Stimulated activated CD8-positive, alpha-beta memory T cell treated with anti-CD3 and anti-CD28 coated beads, Interleukin-7, amount 100 ng/mL, for 24 hours (primary cell): ENCODE results near the gene QPCT.
"Not testable (repeated sequence)": the region's sequence is repeated elsewhere in the genome, so short reads cannot be mapped to it uniquely, and the experiment has no call there.

Experiments
- DNase-seq: peaks from one replicate; pipeline ENCODE4 v3.0.0-alpha.2; 2020; ENCODE audit warnings: low read depth

QPCT gene

DNA sequence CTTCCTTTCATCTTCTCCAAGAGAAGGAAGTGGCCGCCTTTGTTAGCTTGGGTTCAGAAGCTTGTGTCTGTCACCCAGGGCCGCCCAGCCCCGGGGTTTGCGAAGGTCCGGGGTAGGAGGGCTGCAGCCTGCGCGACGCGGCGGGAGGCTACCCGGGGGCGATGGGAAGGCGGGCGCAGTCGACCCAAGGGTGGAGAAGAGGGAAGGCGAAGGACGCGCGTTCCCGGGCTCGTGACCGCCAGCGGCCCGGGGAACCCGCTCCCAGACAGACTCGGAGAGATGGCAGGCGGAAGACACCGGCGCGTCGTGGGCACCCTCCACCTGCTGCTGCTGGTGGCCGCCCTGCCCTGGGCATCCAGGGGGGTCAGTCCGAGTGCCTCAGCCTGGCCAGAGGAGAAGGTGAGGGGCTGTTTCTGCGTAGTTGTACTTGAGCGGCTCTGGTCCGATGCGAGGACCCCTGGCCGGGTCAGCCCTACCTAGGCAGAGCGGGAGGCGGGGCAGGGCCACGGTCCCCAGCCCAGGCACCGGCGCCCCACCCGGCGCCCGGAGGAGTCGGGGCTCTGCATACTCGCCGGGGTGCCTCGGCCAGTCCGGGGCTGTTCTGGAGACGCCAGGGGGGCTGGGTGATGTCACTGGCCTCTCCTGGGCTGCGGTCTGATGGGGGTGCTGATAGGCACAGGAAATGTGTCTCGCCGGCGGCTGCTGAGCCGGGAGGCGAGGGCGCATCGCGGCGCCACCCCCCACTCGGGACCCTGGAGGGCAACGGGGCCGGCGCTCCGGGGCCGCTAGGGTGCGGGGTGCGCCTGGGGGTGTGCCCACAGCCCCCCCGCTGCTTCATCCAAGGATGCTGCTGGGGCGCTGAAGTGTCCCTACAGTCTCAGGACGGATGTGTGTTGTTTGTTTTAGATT, at the start of gene QPCT:
QPCT (plus strand) TSS at position 178 of the 909 bp plus-strand sequence; CDS start at position 280, 102 bp downstream.
- no peak for DNase-seq

DNA sequence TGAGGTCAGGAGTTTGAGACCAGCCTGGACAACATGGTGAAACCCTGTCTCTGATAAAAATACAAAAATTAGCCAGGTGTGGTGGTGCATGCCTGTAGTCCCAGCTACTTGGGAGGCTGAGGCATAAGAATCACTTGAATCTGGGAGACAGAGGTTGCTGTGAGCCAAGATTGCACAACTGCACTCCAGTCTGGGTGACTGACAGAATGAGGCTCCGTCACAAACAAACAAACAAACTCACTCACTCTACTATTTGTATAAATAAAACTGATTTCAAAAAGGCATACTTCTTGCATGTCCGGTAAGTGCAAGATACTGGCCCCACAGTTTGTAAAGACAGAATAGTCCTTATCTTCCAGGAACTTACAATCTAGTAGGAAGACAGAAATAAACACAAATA, 49.6 kb upstream of the QPCT start:
- DNase-seq = not testable (repeated sequence)

DNA sequence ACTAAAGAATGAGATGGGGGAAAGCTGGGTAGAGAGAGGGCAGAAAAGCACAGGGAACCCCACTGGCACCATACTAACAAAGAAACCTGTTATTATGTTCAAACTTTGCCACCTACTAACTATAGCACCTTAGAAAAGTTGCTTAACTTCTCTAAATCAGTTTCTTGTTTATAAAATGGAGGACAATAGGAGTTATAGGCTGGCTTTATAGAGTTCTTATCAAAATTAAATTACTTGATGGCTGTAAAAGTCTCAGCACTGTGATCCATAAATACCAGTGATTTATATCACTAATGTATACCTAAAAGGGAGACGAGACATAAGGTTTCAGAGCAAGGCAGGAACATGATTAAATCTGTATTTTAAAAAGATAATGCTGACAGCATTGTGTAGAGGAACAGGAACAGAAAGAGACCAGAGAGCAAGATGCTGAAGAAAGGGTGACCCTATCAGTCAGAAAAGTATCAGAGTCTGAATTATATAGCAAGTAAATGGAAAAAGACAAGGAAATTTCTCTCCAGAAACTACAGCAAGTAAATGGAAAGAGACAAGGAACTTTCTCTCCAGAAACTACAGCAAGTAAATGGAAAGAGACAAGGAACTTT, 48.9 kb upstream of the QPCT start:
- no peak for DNase-seq

DNA sequence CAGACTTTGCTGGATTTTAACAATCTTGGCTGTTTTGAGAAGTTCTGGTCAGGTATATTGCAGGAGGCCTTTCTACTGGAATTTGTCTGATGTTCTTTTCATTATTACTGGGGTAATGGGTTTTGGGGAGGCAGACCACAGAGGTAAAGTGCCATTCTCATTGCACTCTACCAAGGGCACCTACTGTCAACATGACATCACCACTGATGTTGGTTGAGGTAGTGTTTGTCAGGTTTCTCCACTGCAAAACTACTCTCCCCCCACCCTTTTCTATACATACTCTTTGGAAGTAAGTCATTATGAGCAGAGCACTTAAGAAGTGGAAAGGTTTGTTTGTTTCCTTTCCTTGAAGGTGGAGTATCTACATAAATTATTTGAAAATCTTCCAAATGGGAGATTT, 46.8 kb upstream of the QPCT start:
- DNase-seq = no peak

DNA sequence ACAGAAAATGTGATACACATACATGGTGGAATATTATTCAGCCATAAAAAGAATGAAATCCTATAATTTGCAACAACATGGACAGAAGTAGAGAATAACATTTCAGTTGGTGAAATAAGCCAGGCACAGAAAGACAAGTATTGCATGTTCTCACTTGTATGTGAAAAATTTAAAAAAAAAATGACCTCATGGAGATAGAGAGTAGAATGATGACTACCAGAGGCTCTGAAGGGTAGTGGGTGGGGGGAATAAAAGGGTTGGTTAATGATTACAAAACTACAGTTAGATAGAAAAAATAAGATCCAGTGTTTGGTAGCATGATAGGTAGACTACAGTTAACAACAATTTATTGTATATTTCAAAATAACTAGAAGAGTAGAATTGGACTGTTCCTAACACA, 44.3 kb upstream of the QPCT start:
- no peak for DNase-seq

DNA sequence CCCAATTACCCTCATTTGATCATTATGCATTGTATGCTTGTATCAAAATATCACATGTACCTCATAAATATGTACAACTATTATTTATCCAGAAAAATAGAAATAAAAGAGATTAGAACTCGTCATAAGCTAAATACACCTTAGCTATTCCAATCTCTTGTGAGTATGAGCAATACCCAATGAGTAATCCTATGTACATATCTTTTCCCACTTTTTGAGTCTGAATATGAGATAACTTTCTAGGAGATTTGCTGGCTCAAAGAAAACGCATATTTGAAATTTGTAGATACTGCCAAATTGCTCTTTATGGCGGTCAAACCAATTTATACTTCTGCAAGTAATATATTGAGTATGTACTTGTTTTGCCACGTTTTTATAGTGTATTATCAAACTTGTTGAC, 43.9 kb upstream of the QPCT start:
- no peak for DNase-seq

DNA sequence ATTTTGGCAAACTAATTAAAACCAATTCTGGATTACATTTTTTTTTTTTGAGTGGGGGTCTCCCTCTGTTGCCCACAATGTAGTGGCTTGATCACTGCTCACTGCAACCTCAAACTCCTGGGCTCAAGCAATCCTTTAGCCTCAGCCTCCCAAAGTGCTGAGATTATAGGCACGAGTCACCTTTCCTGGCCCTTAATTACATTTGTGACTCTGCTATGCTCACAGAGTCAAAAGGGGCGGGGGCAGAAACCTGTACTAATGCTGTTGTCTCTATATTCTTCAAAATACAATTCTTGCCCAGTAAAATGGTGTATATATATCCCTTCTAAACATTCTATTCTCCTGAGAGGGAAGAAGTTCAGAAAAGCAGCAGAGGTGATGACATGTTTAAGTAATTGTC, 43.0 kb upstream of the QPCT start:
- DNase-seq = no peak

DNA sequence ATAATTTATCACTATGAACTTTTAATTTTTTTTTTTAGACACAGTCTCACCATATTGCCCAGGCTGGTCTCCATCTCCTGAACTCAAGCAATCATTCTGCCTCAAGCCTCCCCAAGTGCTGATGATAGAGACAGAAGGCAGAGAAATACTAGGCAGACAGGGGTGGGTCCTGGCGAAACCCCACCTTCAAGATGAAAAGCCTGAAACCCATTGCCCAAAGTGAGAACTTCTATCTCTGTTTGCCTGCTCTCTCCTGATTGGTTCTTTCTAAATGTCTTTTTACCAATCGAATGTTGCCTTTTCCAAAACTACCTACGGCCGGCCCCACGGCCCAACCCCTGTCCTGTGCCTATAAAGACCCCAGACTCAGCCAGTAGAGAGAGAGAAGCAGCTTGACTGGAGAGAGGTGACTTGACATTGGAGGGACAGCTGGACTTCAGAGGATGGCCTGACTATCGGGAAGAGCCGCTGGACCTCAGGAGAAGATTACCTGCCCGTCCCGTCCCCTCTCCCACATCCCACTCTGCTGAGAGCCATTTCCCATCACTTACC, 41.7 kb upstream of the QPCT start:
- DNase-seq = no peak

DNA sequence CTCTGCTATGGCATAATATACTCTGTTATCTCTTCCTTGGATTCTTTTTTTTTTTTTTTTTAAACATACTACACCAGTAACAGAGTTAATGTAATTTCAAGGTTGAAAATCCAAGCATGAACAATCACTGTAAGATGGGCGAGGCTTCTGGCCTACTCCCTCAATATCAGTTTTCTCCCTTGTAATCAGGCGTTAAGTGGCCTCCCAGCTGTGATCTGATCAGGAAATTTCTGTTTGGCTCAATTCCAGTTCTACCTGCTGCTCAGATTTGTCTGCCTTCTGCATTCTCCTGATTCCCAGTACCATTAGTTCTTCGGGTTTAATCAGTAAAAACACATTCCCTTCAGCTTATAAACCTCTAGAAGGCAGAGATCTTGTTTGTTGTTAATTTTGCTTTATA, 38.4 kb upstream of the QPCT start:
- DNase-seq = no peak

DNA sequence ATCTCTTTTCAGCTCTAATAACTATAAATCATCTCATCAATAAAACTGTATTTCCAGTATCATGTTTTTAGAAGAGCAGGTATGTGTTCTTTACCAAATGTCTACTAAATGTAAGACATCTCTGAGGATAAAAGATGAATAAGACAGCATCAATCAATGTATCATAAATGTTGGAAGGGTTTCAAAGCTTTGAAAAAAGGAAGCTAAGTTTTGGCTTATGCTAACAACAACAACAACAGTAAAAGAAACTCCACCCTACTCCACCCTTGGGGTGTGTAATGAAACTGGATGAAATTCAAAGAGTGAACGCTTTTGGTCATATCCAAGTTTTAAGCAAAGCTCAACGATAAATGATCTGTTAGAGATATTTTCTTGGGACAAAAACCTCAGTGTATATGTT, 36.9 kb upstream of the QPCT start:
- no peak for DNase-seq

DNA sequence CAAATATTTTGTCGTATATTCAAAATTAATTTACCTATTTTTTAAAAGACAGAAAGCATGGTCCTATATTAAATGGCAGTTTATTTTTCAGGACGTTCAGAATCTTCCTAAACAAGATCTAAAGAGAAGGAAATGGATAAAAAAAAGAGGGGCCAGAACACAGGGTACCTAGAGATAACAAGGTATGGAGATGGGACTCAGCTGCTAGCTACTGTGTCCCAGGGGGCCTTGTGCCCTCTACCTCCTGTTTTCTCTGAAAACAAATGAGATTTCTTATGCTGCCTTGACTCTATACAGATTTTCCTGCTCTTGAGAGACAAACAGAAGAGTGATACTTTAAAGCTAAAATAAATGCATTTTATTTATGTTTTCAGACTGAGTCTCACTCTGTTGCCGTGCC, 29.1 kb upstream of the QPCT start:
- no peak for DNase-seq

DNA sequence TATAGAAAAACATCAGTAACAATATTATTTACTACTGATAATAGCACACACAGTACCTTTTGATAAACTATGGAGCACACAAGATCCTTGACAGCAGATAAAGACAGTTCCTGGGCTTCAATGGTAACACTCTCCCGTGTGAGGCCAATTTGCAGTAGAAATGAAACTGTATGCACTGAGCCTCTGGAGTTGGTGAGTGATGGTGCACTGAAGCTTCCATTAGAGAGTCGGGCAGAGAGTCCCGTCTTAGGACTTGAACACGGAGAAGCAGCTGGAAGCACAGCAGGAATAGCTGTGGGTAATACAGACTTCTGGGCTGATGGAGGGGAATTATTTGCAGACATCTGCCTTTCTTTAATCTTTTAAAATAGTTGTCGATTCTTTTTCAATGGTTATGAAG, 28.2 kb upstream of the QPCT start:
- DNase-seq = no peak

DNA sequence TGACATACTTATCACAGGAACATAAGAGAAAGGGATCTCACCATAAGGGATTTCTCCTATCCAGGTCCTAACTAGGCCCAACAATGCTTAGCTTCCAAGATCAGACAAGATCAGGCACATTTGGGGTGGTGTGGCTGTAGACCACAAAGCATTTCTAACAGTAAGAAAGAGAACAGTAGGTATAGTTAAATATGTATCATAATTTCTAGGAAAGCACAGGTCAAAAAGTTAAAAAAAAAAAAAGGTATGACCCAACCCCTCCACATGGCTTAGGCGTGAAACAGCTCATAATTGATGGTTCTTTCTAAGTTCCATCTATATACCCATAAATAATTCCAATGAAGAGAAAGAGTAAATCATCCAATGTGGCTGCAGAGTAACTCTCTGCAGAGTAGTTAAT, 26.7 kb upstream of the QPCT start:
- no peak for DNase-seq

DNA sequence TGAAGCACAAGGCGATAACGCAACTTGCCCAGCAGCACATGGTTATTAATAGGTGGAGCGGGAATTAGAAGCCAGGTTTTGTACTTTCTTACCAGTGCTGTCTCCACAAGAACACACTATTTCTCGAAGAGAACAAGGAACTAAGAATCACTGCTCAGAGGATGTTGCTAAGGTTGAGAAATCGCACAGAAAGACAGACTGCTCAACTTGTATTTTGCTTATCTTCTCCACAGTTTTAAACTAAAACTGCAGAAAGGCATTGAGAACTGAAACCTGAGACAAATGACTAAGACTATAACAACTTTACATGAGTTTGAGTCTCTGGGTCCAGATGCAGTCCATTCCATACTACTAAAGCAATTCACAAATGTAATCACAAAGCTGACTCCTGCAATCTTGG, 26.0 kb upstream of the QPCT start:
- no peak for DNase-seq

DNA sequence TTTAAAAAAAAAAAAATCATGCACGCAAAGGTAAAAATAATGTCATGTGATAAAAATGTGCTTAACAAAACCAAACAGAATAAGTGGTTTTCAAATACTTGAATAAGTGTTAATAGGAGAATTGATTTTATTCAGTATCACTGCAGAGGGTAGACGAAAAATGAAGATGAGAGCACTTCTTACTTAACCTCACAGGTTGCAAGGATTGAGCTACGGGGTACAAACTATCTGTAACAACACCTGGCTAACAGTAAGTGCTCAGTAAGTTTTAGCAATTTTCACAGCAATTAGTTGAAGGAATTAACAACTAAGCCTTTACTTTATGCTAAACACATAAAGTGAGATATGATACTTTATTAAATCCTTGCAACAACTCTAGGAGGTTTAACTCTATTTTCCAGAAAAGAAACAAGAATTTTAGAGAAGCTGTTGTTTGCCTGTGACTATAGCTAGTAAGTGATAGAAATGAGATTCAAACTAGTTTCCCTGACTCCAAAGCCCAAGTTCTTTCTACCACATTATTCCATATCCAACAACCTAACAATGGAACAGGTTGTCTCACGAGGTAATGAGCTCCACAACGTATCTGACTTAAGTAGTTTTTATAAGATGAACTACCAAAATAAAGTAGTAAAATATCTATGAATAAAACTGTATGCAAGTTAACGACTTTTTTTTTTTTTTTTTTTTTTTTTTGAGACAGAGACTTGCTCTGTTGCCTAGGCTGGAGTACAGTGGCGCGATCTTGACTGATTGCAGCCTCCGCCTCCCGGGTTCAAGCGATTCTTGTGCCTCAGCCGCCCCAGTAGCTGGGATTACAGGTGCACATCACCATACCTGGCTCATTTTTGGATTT, 24.4 kb upstream of the QPCT start:
- DNase-seq = no peak

DNA sequence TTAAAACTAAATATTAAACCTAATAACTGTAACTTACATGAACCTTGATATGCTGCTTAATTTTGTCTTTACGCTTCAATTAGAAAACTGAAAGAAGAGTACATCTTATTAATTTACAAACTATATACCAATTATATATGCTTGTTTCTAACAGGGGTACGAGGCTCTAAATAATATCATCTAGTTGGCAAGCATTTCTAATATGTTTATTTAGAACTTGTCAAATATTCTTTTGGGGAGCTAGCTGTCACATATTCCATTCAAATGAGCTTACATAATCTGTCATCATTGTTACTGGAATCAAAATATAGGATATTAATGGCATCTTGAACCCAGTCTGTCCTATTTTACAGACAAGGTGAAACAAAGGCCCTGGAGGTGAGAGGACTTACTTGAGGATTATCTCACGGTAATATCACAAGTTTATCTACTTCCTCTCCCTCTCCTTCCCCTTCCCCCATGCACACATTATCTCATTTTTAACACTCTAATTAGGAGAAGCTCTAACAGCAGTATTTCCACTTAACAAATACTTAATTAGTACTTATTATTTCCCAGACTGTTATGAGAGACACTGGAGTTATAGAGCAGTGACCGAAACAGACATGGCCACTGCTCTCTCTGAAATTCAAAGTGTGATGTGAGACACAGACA, 23.3 kb upstream of the QPCT start:
- DNase-seq = no peak

DNA sequence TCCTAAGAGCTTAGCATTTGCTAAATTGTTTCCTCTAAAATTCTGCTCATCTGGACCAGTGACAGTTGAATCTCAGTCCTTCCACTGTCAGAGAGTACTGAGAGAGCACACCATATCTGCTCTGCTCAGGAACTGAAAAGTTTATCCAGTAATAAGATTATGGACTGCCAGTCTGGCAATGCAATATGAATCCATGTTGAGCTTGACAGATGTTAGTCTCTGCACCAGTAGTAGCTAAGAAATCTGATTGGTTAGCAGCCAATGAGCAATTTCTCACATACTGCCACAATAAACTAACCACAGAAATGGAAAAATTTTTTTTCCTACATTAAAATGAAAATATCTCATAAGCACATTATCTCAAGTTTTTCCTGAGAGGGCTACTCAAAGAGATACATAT, 22.1 kb upstream of the QPCT start:
- DNase-seq = no peak

DNA sequence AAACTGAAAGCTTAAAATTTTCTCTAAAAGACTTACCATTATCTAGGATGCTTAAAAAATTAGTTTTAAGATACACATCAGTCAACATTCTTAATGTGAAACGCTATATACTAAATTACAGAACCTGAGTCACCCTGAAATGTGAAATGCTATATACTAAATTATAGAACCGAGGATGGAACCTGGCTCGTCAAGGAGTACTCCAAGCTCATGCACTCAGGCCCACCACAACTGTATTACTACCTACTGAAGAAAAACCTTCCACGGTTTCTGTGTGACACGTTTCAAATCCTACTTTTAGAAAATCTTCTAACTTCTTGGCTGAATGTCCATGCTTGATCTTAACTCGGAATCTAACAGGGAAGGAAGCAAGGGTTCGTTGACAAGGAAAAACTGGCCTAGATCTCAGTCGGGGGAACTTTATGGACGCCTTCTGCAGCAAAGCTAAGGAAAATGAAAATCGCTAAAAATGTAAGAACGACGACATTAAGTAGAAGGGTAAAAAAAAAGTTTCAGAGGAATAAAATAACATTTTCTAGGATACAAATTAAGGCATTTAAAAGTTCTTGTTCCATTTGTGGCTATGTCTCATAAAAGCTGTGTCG, 21.2 kb upstream of the QPCT start:
- no peak for DNase-seq

DNA sequence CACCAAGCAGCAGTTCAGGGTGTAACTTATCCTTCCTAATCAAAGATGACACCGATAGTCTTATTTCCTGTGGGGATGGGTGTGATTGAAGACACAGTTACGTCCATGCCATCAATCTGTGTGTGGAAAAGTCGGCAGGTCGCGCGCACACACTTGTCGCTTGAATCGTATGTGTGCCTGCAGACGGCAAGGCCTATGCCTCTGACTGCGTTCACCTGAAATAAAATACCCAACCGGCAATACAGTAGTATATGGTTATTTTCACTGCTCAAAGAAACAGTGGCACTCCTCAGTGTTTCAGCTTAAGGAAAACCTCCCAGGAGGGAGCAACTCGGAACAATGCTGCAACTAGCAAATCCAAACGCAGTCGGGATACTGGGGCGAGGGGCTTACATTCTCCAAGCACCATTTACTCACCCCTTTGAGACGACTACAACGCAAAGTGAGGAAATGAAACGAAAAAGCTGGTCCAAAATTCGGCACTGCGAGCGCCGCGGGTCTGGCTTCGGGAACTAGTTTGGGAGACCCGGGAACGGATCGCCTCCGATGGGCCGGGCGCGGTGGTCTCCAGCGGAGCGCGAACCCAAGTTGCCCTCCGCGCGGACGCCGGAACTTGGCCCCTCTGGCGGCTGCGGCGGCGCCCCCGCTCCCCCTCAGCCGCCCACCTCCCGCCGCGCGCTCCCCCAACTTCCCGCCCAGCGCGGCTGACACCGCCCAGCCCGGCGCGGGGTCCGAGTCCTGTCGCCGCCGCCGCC, 20.5 kb upstream of the QPCT start:
- DNase-seq = no peak

DNA sequence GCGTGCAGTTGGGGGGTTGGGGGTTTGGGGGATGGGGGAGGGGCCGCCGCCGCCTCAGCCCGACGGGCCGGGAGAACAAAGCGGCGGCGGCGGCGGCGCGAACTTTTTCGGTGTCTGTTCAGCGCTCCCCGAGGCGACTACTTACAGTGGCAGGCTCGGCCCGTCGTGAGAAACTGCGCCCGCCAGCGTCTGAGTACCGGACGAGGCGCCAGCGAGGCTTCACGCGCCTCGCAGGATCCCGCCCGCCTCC, 20.0 kb upstream of the QPCT start:
- peak; percentile 35 for DNase-seq
